Endothelial cell of umbilical vein (primary cell): Measurements from ENCODE around the gene TWIST2. TPM values are rescaled to one million over a fixed set of nuclear protein-coding genes. Genes with fewer than 3 reads are reported as not detected.

Experiments used
- BruUV-seq: library from RNA; stranded (reverse); fragments of 400-500 nt; replicated peaks from 2 replicates; lab custom pipeline; 2021; lab: Mats Ljungman, UMichigan
- CTCF ChIA-PET: fragments of 300-600, 350-600 bp; sonication (Branson Sonifier 250); formaldehyde crosslinking; loops from one replicate; lab custom pipeline; 2021; ENCODE audit warnings: antibody characterized with exemption, inconsistent platforms; lab: Charles Lee
- POLR2A ChIA-PET: fragments of 300-600, 350-600 bp; sonication (Branson Sonifier 250); formaldehyde crosslinking; loops from one replicate; lab custom pipeline; 2021; ENCODE audit warnings: antibody characterized with exemption, inconsistent platforms; lab: Charles Lee
- DNase-seq: peaks from one replicate; pipeline ENCODE4 v3.0.0-alpha.2; 2011; ENCODE audit warnings: low read depth, low spot score
- FAIRE-seq: peaks from 2 replicates; lab custom pipeline; 2011; peaks lifted over from hg19 to GRCh38; lab: Jason Lieb, UNC
- H2AFZ ChIP-seq: 2 replicates; pipeline ENCODE4 v1.6.0; 2012; ENCODE audit warnings: low read depth, low read length, control low read depth, inconsistent platforms
- H3K27ac ChIP-seq: 2 replicates; pipeline ENCODE4 v1.5.1; 2011; ENCODE audit warnings: low read depth, mild to moderate bottlenecking, control low read depth, low read length, moderate library complexity; ENCODE audit not compliant: insufficient read depth
- H3K27me3 ChIP-seq, 2 experiments: 2 replicates each; pipeline versions ENCODE4 v1.6.0 to v1.6.1; 2011; ENCODE audit warnings: low read length in 2 of 2, mixed read lengths in 1 of 2; ENCODE audit not compliant: control insufficient read depth in 2 of 2, insufficient read depth in 2 of 2
- H3K36me3 ChIP-seq, 2 experiments: 2 replicates in 1 of 2; 3 replicates in 1 of 2; pipeline ENCODE4 v1.5.1; 2011; ENCODE audit warnings: low read length in 2 of 2, mild to moderate bottlenecking in 1 of 2, moderate library complexity in 1 of 2; ENCODE audit not compliant: control insufficient read depth in 2 of 2, insufficient read depth in 2 of 2; ENCODE audit errors: extremely low read depth in 1 of 2
- H3K4me1 ChIP-seq: 3 replicates; pipeline ENCODE4 v1.5.1; 2011; ENCODE audit warnings: mild to moderate bottlenecking, low read length; ENCODE audit not compliant: control insufficient read depth, insufficient read depth; ENCODE audit errors: extremely low read depth
- H3K4me2 ChIP-seq: 2 replicates; pipeline ENCODE4 v1.6.1; 2011; ENCODE audit warnings: low read length, control low read depth, mixed read lengths; ENCODE audit not compliant: insufficient read depth
- H3K4me3 ChIP-seq, 3 experiments: fragments of 200-600 bp in 1 of 3; sonication (generic), shearing (Covaris generic) in 1 of 3; replicated peaks in 1 of 3; 2 replicates each; pipeline ENCODE4 v1.5.1; 2011 to 2016; ENCODE audit warnings: control low read depth in 3 of 3, low read length in 3 of 3, mild to moderate bottlenecking in 2 of 3, inconsistent platforms in 1 of 3, low read depth in 1 of 3, moderate library complexity in 1 of 3; ENCODE audit not compliant: insufficient read depth in 1 of 3
- H3K79me2 ChIP-seq: 2 replicates; pipeline ENCODE4 v1.6.0; 2012; ENCODE audit warnings: low read length, inconsistent platforms; ENCODE audit not compliant: control insufficient read depth, insufficient read depth
- H3K9ac ChIP-seq: replicated peaks from 2 replicates; pipeline ENCODE3; 2011; ENCODE audit warnings: low read length, control low read depth; ENCODE audit not compliant: insufficient read depth; ENCODE audit errors: extremely low read depth
- H3K9me1 ChIP-seq: replicated peaks from 3 replicates; pipeline ENCODE4 v1.6.0; 2011; ENCODE audit warnings: mild to moderate bottlenecking, low read length; ENCODE audit not compliant: control insufficient read depth, insufficient read depth; ENCODE audit errors: extremely low read depth
- H3K9me3 ChIP-seq: replicated peaks from 2 replicates; pipeline ENCODE4 v1.5.1; 2012; ENCODE audit warnings: low read length, inconsistent platforms; ENCODE audit not compliant: control insufficient read depth, insufficient read depth
- H4K20me1 ChIP-seq: replicated peaks from 2 replicates; pipeline ENCODE3; 2011; ENCODE audit warnings: mild to moderate bottlenecking, low read length; ENCODE audit not compliant: control insufficient read depth, insufficient read depth; ENCODE audit errors: extremely low read depth
- EZH2 ChIP-seq: IDR thresholded peaks from 2 replicates; pipeline ENCODE4 v1.6.1; 2012; ENCODE audit warnings: borderline replicate concordance, low read depth, mild to moderate bottlenecking, moderate library complexity, low read length, inconsistent platforms; ENCODE audit not compliant: severe bottlenecking
- FOS ChIP-seq: IDR thresholded peaks from 2 replicates; pipeline ENCODE4 v1.6.1; 2011; ENCODE audit warnings: mild to moderate bottlenecking, low read length, moderate library complexity, borderline replicate concordance; ENCODE audit not compliant: insufficient read depth
- GATA2 ChIP-seq: IDR thresholded peaks from 2 replicates; pipeline ENCODE4 v1.7.0; 2011; ENCODE audit warnings: low read depth, mild to moderate bottlenecking, moderate library complexity, mixed read lengths, low read length; ENCODE audit not compliant: insufficient read length, insufficient read depth
- JUN ChIP-seq: IDR thresholded peaks from 2 replicates; pipeline ENCODE4 v1.6.1; 2011; ENCODE audit warnings: borderline replicate concordance, low read depth; ENCODE audit not compliant: insufficient read length, insufficient read depth
- MYC ChIP-seq: IDR thresholded peaks from one replicate; pipeline ENCODE4 v1.6.1; 2011; ENCODE audit warnings: mild to moderate bottlenecking, low read depth, low read length
- POLR2A ChIP-seq: IDR thresholded peaks from 2 replicates; pipeline ENCODE4 v1.6.1; 2012; ENCODE audit warnings: low read depth, mild to moderate bottlenecking, control low read depth, low read length
- POLR2AphosphoS5 ChIP-seq: IDR thresholded peaks from 2 replicates; pipeline ENCODE4 v1.6.1; 2012; ENCODE audit warnings: low read depth, mild to moderate bottlenecking, control low read depth, low read length, moderate library complexity; ENCODE audit not compliant: insufficient read depth
- dilution Hi-C: fragments of 300-500 bp; cut with MboI; formaldehyde crosslinking; loops from one replicate; pipeline ENCODE4 v1.15.0; 2019; ENCODE audit warnings: low sequenced_read_pairs; ENCODE audit not compliant: extremely low pct_ligation_motif_present
- intact Hi-C: fragments of 100-400 bp; cut with micrococcal nuclease; formaldehyde crosslinking; loops from one replicate; pipeline ENCODE4 v1.10.0; 2022
- polyA plus RNA-seq, 4 experiments: library from polyadenylated mRNA; depleted of rRNA in 3 of 4; stranded (reverse) in 3 of 4; unstranded in 1 of 4; fragments of >200 nt; gene quantifications; 2 replicates each; pipeline versions ENCODE4 v1.2.1 to v1.2.3, GENCODE V29; 2011 to 2012; ENCODE audit warnings: missing spikeins in 1 of 4
- total RNA-seq: library from RNA; stranded (reverse); gene quantifications from 2 replicates; pipeline ENCODE4 v1.2.3, GENCODE V29; 2021
- TF ChIP-seq, protein P1 (sequence below), 2 donors: IDR thresholded peaks; 1 replicate in 1 of 2; 2 replicates in 1 of 2; pipeline ENCODE4 v1.5.1; 2011; ENCODE audit warnings: low read length in 2 of 2, mild to moderate bottlenecking in 2 of 2, moderate library complexity in 2 of 2, control low read depth in 1 of 2, inconsistent platforms in 1 of 2, low read depth in 1 of 2; ENCODE audit not compliant: insufficient read depth in 1 of 2; ENCODE audit errors: extremely low read depth in 1 of 2
- TF ChIP-seq, protein P2 (sequence below): IDR thresholded peaks from 2 replicates; pipeline ENCODE4 v1.6.1; 2011; ENCODE audit not compliant: insufficient read depth, insufficient read length

TWIST2 gene
- total and polyA plus RNA-seq, 2 donors (not counting 3 experiments of a cell fraction or from before 2014, with no cell fraction given): 2.3 to 3.4 TPM

DNA sequence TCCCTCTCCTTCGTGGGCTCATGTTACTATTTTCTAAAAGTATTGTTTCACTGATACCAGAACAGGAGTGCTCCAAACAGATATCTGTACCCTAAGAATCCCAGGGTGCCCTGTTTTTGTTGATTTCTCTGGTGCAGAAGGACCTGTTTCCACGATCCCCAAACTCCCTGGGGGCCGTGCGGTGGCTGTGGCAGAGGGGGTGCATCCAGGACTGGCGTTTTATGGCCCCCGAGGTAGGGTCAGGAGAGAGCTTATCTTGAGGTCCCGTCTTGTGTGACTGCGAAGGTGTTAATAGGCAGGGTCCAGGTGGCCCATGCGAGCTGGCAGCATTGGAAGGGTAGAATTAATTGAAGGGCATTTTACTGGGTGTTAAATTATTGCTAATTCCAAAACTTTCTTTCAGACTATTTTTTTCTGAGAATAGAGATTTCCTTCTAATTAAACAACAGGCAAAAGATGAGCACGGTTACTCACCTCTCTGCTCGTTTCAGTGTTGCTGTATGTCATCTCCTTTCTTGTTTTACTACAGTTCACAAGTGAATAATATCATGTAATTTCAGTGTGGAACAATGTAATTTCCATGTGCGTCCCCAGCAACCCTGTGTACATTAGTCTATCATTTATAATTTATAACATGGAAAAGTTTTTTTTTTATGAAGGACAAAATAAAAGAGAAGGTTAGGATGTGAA is 8.2 kb downstream of the TWIST2 start:
- Histone ChIP-seq H3K79me2 (no peaks in the 10 kb centered on the region), H4K20me1 (no peaks in the 10 kb centered on the region), H3K4me2 (no peak overlapping the region), H3K9me3 (no peaks in the 10 kb centered on the region), H3K4me1 (no peaks in the 10 kb centered on the region), H3K4me3 (no peak overlapping the region), H3K9ac (no peak overlapping the region), H3K9me1 (no peaks in the 10 kb centered on the region), H2AFZ (no peak overlapping the region), H3K36me3 (no peaks in the 10 kb centered on the region), H3K27ac (no peak overlapping the region), H3K27me3 (no peaks in the 10 kb centered on the region)
- TF ChIP-seq POLR2A: no peak
- TF ChIP-seq, protein P1, sequence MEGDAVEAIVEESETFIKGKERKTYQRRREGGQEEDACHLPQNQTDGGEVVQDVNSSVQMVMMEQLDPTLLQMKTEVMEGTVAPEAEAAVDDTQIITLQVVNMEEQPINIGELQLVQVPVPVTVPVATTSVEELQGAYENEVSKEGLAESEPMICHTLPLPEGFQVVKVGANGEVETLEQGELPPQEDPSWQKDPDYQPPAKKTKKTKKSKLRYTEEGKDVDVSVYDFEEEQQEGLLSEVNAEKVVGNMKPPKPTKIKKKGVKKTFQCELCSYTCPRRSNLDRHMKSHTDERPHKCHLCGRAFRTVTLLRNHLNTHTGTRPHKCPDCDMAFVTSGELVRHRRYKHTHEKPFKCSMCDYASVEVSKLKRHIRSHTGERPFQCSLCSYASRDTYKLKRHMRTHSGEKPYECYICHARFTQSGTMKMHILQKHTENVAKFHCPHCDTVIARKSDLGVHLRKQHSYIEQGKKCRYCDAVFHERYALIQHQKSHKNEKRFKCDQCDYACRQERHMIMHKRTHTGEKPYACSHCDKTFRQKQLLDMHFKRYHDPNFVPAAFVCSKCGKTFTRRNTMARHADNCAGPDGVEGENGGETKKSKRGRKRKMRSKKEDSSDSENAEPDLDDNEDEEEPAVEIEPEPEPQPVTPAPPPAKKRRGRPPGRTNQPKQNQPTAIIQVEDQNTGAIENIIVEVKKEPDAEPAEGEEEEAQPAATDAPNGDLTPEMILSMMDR (IDR thresholded peaks at IDR 0.05; ENCODE audit: extremely low read depth in 1 of 2, insufficient read depth in 1 of 2, low read depth in 1 of 2, low read length in 2 of 2): no peak
- TF ChIP-seq GATA2: no peak
- TF ChIP-seq, protein P2, sequence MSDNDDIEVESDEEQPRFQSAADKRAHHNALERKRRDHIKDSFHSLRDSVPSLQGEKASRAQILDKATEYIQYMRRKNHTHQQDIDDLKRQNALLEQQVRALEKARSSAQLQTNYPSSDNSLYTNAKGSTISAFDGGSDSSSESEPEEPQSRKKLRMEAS: no peak
- TF ChIP-seq EZH2: no peak
- no peak for TF ChIP-seq POLR2AphosphoS5
- TF ChIP-seq MYC: no peak
- no peak for TF ChIP-seq FOS
- no peak for TF ChIP-seq JUN
- FAIRE-seq: no peak
- intact Hi-C loops (no loop called here), dilution Hi-C loops (no loop called here)
- POLR2A ChIA-PET: no interaction called here
- no TSS peak for BruUV-seq
- CTCF ChIA-PET: no interaction called here
- DNase-seq: no peak
